ENCODE measurements around the gene PPIL4.

- no peak for TF ChIP-seq CTCF (conservative IDR thresholded peaks at IDR 0.05; ENCODE audit: low read depth in 2 of 2)
- TF ChIP-seq EZH2 (IDR thresholded peaks at IDR 0.05; ENCODE audit: low read depth, unreplicated experiment), result no peak
- no peak for TF ChIP-seq POLR2AphosphoS5 (IDR thresholded peaks at IDR 0.05; ENCODE audit: low read depth)
- TF ChIP-seq REST (IDR thresholded peaks at IDR 0.05; ENCODE audit: unreplicated experiment), result no peak
Observed at GRCh38 chr6:149513915-149514314, 31.9 kb downstream of the PPIL4 start.

Data from GM23338 (cell line).